Measurements from ENCODE around the gene FAM193A. TPM values are rescaled to one million over a fixed set of nuclear protein-coding genes. Genes with fewer than 3 reads are reported as not detected.

Gene FAM193A
- total RNA-seq, 1 donor from 2014 or later, result 28.8 TPM

GRCh38 chr4:2647403-2648158 lies 111.1 kb downstream of the FAM193A start:
- Histone ChIP-seq H3K79me2 (ENCODE audit: insufficient read depth, low read length) (peaks cover 14% of the 10 kb centered on the region), H3K9me3 (ENCODE audit: insufficient read depth, low read depth, low read length) (no peaks in the 10 kb centered on the region), H3K27ac (ENCODE audit: low read depth, low read length) (no peak overlapping the region), H3K4me3 (ENCODE audit: insufficient read depth, low read depth, low read length) (no peak overlapping the region), H3K36me3 (ENCODE audit: insufficient read depth, low read length) (peaks cover 21% of the 10 kb centered on the region), H3K27me3 (ENCODE audit: insufficient read depth, low read length) (no peaks in the 10 kb centered on the region), H3K4me2 (ENCODE audit: low read length) (no peak overlapping the region), H3K4me1 (ENCODE audit: insufficient read depth, low read length) (no peaks in the 10 kb centered on the region), H3K9ac (ENCODE audit: low read length) (no peak overlapping the region), H2AFZ (ENCODE audit: low read depth, low read length) (no peak overlapping the region), H4K20me1 (ENCODE audit: insufficient read depth, low read length) (peaks cover 16% of the 10 kb centered on the region)
- H3K4me3 Mint-ChIP-seq (ENCODE audit: unreplicated experiment), result no peak overlapping the region
- no peak overlapping the region for H3K27ac Mint-ChIP-seq (ENCODE audit: unreplicated experiment)
- no peak for DNase-seq (ENCODE audit: low read depth)
- H3K36me3 Mint-ChIP-seq (ENCODE audit: low read depth, unreplicated experiment), result peaks cover 29% of the 10 kb centered on the region
- no peak for TF ChIP-seq EZH2 (IDR thresholded peaks at IDR 0.05; ENCODE audit: insufficient read depth, low read length)
- FAIRE-seq, result no peak
- H3K9me3 Mint-ChIP-seq (ENCODE audit: unreplicated experiment), result no peaks in the 10 kb centered on the region
- H3K4me1 Mint-ChIP-seq (ENCODE audit: low read depth, unreplicated experiment), result peaks cover 2% of the 10 kb centered on the region
- no peaks in the 10 kb centered on the region for H3K27me3 Mint-ChIP-seq (ENCODE audit: low read depth, unreplicated experiment)

DNA sequence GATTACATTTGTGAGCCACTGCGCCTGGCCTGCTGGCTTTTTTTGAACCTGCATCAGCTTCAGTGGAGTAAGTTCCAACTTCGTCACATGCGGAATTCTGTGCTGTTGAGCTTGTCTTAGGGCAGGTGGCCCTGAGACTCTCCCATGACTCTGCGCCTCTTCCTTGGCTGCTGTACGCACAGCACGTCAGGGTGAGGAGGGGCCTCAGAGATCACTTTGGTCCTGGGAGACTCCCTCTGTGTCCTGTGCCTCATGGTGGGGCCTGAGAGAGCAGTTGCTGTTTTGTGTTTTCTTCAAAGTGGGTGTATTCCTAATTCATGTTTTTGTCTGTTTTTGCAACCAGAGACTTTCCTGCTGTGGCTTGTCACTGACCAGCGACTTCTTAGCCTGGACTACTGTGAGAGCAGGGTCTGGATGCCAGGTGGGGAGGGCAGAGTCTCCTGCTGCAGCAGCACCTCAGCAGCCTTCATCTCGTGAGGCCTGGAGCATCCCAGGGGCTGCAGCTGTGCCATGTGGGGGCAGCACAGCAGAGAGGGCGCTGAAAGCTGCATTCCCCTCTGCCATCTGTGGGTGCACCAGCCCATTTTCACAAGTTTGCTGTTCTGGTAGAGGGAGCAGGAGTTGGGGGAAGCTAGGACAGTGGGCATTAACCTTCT lies 111.8 kb downstream of the FAM193A start:
- Mint-ChIP-seq H3K9me3 (ENCODE audit: unreplicated experiment) (no peaks in the 10 kb centered on the region), H3K4me3 (ENCODE audit: unreplicated experiment) (no peak overlapping the region)

More for the DNA sequence above, 111.8 kb downstream of the FAM193A start:
- FAIRE-seq (no peak), DNase-seq (ENCODE audit: low read depth) (no peak)
- no peak overlapping the region for H3K4me2 ChIP-seq (ENCODE audit: low read length)
- TF ChIP-seq EZH2 (IDR thresholded peaks at IDR 0.05; ENCODE audit: insufficient read depth, low read length) (no peak), CTCF (IDR thresholded peaks at IDR 0.05; ENCODE audit: insufficient read depth, low read depth, low read length) (no peak)
- peaks cover 20% of the 10 kb centered on the region for H4K20me1 ChIP-seq (ENCODE audit: insufficient read depth, low read length)
- H3K4me3 ChIP-seq (ENCODE audit: insufficient read depth, low read depth, low read length), result no peak overlapping the region
- H3K79me2 ChIP-seq (ENCODE audit: insufficient read depth, low read length), result peaks cover 14% of the 10 kb centered on the region
- H3K36me3 ChIP-seq (ENCODE audit: insufficient read depth, low read length), result peaks cover 21% of the 10 kb centered on the region
- Mint-ChIP-seq H3K36me3 (ENCODE audit: low read depth, unreplicated experiment) (peaks cover 26% of the 10 kb centered on the region), H3K27me3 (ENCODE audit: low read depth, unreplicated experiment) (no peaks in the 10 kb centered on the region), H3K4me1 (ENCODE audit: low read depth, unreplicated experiment) (peaks cover 2% of the 10 kb centered on the region), H3K27ac (ENCODE audit: unreplicated experiment) (no peak overlapping the region)
- H3K4me1 ChIP-seq (ENCODE audit: insufficient read depth, low read length), result no peaks in the 10 kb centered on the region
- no peaks in the 10 kb centered on the region for H3K27me3 ChIP-seq (ENCODE audit: insufficient read depth, low read length)
- H3K9ac ChIP-seq (ENCODE audit: low read length), result no peak overlapping the region
- H3K9me3 ChIP-seq (ENCODE audit: insufficient read depth, low read depth, low read length), result no peaks in the 10 kb centered on the region
- no peak overlapping the region for H2AFZ ChIP-seq (ENCODE audit: low read depth, low read length)
- no peak overlapping the region for H3K27ac ChIP-seq (ENCODE audit: low read depth, low read length)
